BJ (cell line): ENCODE data around the gene AGBL4. TPM values are rescaled to one million over a fixed set of nuclear protein-coding genes. Genes with fewer than 3 reads are reported as not detected.

Experiments used
- CTCF ChIA-PET: fragments of 350-600 bp; formaldehyde crosslinking; extraction: SDS; loops from one replicate; lab custom pipeline; 2021; ENCODE audit warnings: antibody characterized with exemption, inconsistent platforms; lab: Yijun Ruan, JAX
- POLR2A ChIA-PET: fragments of 300-600 bp; sonication (Branson Sonifier 250); formaldehyde crosslinking; extraction: SDS; loops from one replicate; lab custom pipeline; 2021; ENCODE audit warnings: antibody characterized with exemption; lab: Charles Lee
- DNase-seq: peaks from one replicate; pipeline ENCODE4 v3.0.0-alpha.2; 2011; ENCODE audit warnings: low read depth
- H3K27me3 ChIP-seq: 2 replicates; pipeline ENCODE4 v1.6.0; 2011; ENCODE audit warnings: low read length; ENCODE audit not compliant: control insufficient read depth, insufficient read depth
- H3K36me3 ChIP-seq: 2 replicates; pipeline ENCODE4 v1.5.1; 2011; ENCODE audit warnings: low read length; ENCODE audit not compliant: control insufficient read depth, insufficient read depth
- H3K4me3 ChIP-seq: 2 replicates; pipeline ENCODE4 v1.5.1; 2011; ENCODE audit warnings: low read depth, mild to moderate bottlenecking, control low read depth, low read length
- polyA plus RNA-seq: library from polyadenylated mRNA; depleted of rRNA; stranded (reverse); fragments of >200 nt; gene quantifications from 2 replicates; pipeline ENCODE4 v1.2.3, GENCODE V29; 2011
- TF ChIP-seq, protein P1 (sequence below): IDR thresholded peaks from 2 replicates; pipeline ENCODE4 v1.5.1; 2011; ENCODE audit warnings: low read depth, mild to moderate bottlenecking, control low read depth, inconsistent platforms, low read length, moderate library complexity; ENCODE audit not compliant: insufficient read depth

The AGBL4 gene
- polyA plus RNA-seq, 1 experiment: not detected

GRCh38 chr1:48756683-48757316 is 1267.0 kb downstream of the AGBL4 start:
- TF ChIP-seq, protein P1, sequence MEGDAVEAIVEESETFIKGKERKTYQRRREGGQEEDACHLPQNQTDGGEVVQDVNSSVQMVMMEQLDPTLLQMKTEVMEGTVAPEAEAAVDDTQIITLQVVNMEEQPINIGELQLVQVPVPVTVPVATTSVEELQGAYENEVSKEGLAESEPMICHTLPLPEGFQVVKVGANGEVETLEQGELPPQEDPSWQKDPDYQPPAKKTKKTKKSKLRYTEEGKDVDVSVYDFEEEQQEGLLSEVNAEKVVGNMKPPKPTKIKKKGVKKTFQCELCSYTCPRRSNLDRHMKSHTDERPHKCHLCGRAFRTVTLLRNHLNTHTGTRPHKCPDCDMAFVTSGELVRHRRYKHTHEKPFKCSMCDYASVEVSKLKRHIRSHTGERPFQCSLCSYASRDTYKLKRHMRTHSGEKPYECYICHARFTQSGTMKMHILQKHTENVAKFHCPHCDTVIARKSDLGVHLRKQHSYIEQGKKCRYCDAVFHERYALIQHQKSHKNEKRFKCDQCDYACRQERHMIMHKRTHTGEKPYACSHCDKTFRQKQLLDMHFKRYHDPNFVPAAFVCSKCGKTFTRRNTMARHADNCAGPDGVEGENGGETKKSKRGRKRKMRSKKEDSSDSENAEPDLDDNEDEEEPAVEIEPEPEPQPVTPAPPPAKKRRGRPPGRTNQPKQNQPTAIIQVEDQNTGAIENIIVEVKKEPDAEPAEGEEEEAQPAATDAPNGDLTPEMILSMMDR: no peak
- no peaks in the 10 kb centered on the region for H3K36me3 ChIP-seq
- H3K27me3 ChIP-seq: no peaks in the 10 kb centered on the region
- ChIA-PET POLR2A (no interaction called here), CTCF (no interaction called here)
- no peak for DNase-seq
- no peak overlapping the region for H3K4me3 ChIP-seq

- Histone ChIP-seq H3K4me3 (no peak overlapping the region), H3K36me3 (no peaks in the 10 kb centered on the region), H3K27me3 (no peaks in the 10 kb centered on the region)
- TF ChIP-seq, protein P1: no peak
- DNase-seq: no peak
- POLR2A ChIA-PET: no interaction called here
- CTCF ChIA-PET: no interaction called here
Measured at GRCh38 chr1:48753293-48753692, 1270.5 kb downstream of the AGBL4 start.

DNA sequence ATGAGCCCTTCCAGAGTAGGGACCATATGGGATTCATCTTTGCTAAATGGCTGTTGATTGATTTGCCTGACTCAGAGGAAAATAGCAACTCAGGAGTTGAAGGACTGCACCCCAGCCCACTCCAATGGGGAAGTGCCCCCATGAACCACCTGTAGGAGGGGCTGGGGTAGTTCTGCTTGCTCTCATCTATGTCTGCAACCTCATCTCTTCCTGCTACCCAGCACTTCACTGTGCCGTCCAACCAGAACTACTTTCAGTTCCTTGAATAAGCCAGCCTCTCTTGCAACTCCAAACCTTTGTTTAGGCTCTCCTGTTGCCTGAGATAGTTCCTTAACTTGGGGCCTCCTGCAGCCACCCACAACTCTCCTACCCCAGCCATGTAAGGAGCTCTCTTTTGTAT is 1273.6 kb downstream of the AGBL4 start:
- Histone ChIP-seq H3K27me3 (no peaks in the 10 kb centered on the region), H3K4me3 (no peak overlapping the region), H3K36me3 (no peaks in the 10 kb centered on the region)
- ChIA-PET POLR2A (no interaction called here), CTCF (interaction anchor here (0.6 kb wide), 1 partner anchor 191 kb away, joined by 3 read pairs; no protein-coding TSS in a partner anchor)
- DNase-seq: no peak
- TF ChIP-seq, protein P1: no peak

- DNase-seq: no peak
- H3K4me3 ChIP-seq: no peak overlapping the region
- H3K27me3 ChIP-seq: no peaks in the 10 kb centered on the region
- ChIA-PET POLR2A (no interaction called here), CTCF (interaction anchor here (1.0 kb wide), 1 partner anchor 13 kb away, joined by 3 read pairs; no protein-coding TSS in a partner anchor)
- TF ChIP-seq, protein P1: no peak
- no peaks in the 10 kb centered on the region for H3K36me3 ChIP-seq
Measured at GRCh38 chr1:48749068-48749467, 1274.7 kb downstream of the AGBL4 start.

GRCh38 chr1:48746906-48747305 is 1276.8 kb downstream of the AGBL4 start:
- ChIA-PET POLR2A (no interaction called here), CTCF (no interaction called here)
- no peaks in the 10 kb centered on the region for H3K27me3 ChIP-seq
- no peaks in the 10 kb centered on the region for H3K36me3 ChIP-seq
- no peak overlapping the region for H3K4me3 ChIP-seq
- TF ChIP-seq, protein P1: no peak
- DNase-seq: no peak
